B cell (primary cell): ENCODE measurements around the gene PRR23E. TPM values are rescaled to one million over a fixed set of nuclear protein-coding genes. Genes with fewer than 3 reads are reported as not detected.

Experiments used
- ATAC-seq: fragments of 200-7000 bp; cut with Tn5 transposase; one replicate; pipeline ENCODE4 v1.10.0; 2021; ENCODE audit warnings: low read depth, mild to moderate bottlenecking, moderate number of reproducible peaks, moderate library complexity
- CTCF ChIA-PET: fragments of 350-600 bp; sonication (Branson Sonifier 250); formaldehyde crosslinking; loops from one replicate; lab custom pipeline; 2021; ENCODE audit warnings: antibody characterized with exemption, inconsistent platforms; lab: Charles Lee
- POLR2A ChIA-PET: fragments of 350-600 bp; sonication (Branson Sonifier 250); formaldehyde crosslinking; loops from one replicate; lab custom pipeline; 2021; ENCODE audit warnings: antibody characterized with exemption; lab: Charles Lee
- DNase-seq: peaks from one replicate; pipeline ENCODE4 v3.0.0; 2013
- H2AFZ ChIP-seq: 2 replicates; pipeline ENCODE4 v1.6.1; 2012; ENCODE audit warnings: mild to moderate bottlenecking, low read depth, low read length; ENCODE audit not compliant: insufficient read depth, poor library complexity, severe bottlenecking
- H3K27ac ChIP-seq, 2 donors: 1 replicate in 1 of 2; 2 replicates in 1 of 2; pipeline ENCODE4 v1.5.1; 2012 to 2013; ENCODE audit warnings: low read length in 2 of 2, mild to moderate bottlenecking in 2 of 2, moderate library complexity in 1 of 2
- H3K27me3 ChIP-seq, 4 experiments: fragments of 200-600 bp in 1 of 4; sonication (generic) in 1 of 4; replicated peaks in 1 of 4; 1 replicate in 2 of 4; 2 replicates in 2 of 4; pipeline versions ENCODE4 v1.6.1 to v1.7.0; 2013 to 2016; ENCODE audit warnings: low read length in 3 of 4, mild to moderate bottlenecking in 2 of 4, mixed read lengths in 1 of 4, moderate library complexity in 1 of 4; ENCODE audit not compliant: insufficient read depth in 4 of 4, control insufficient read depth in 3 of 4; ENCODE audit errors: control extremely low read depth in 1 of 4
- H3K36me3 ChIP-seq, 2 experiments: replicated peaks in 1 of 2; 1 replicate in 1 of 2; 2 replicates in 1 of 2; pipeline versions ENCODE4 v1.6.1 to v1.7.1; 2013; ENCODE audit warnings: low read length in 1 of 2; ENCODE audit not compliant: insufficient read depth in 2 of 2, control insufficient read depth in 1 of 2; ENCODE audit errors: control extremely low read depth in 1 of 2, extremely low read depth in 1 of 2
- H3K4me1 ChIP-seq, 2 donors: fragments of 200-600 bp in 1 of 2; sonication (generic) in 1 of 2; 1 replicate in 1 of 2; 2 replicates in 1 of 2; pipeline versions ENCODE4 v1.5.1 to v1.6.1; 2013 to 2017; ENCODE audit warnings: low read length in 2 of 2; ENCODE audit not compliant: control insufficient read depth in 2 of 2, insufficient read depth in 2 of 2
- H3K4me2 ChIP-seq: replicated peaks from 2 replicates; pipeline ENCODE3; 2012; ENCODE audit warnings: mild to moderate bottlenecking, low read depth, low read length; ENCODE audit not compliant: poor library complexity, severe bottlenecking
- H3K4me3 ChIP-seq, 5 experiments: fragments of 200-600 bp in 1 of 5; sonication (generic) in 1 of 5; 1 replicate in 3 of 5; 2 replicates in 2 of 5; pipeline versions ENCODE4 v1.5.1 to v1.7.0; 2011 to 2016; ENCODE audit warnings: low read length in 4 of 5, mild to moderate bottlenecking in 4 of 5, low read depth in 2 of 5, control low read depth in 1 of 5, moderate library complexity in 1 of 5; ENCODE audit not compliant: insufficient read depth in 1 of 5; ENCODE audit errors: control extremely low read depth in 1 of 5, extremely low read depth in 1 of 5
- H3K79me2 ChIP-seq: fragments of 200-600 bp; sonication (generic); one replicate; pipeline ENCODE4 v1.6.0; 2016; ENCODE audit warnings: low read length; ENCODE audit not compliant: control insufficient read depth, insufficient read depth
- H3K9ac ChIP-seq: fragments of 200-600 bp; sonication (generic); 2 replicates; pipeline ENCODE4 v1.6.1; 2017; ENCODE audit warnings: mild to moderate bottlenecking, low read length, moderate library complexity
- H3K9me3 ChIP-seq, 3 donors: one replicate each; pipeline versions ENCODE4 v1.6.1 to v1.7.1; 2013; ENCODE audit warnings: low read length in 2 of 3; ENCODE audit not compliant: control insufficient read depth in 2 of 3, insufficient read depth in 1 of 3; ENCODE audit errors: control extremely low read depth in 1 of 3
- H4K20me1 ChIP-seq: 2 replicates; pipeline ENCODE4 v1.6.0; 2012; ENCODE audit warnings: mild to moderate bottlenecking, low read length; ENCODE audit not compliant: insufficient read depth, control insufficient read depth, poor library complexity, severe bottlenecking
- H3K27ac Mint-ChIP-seq: one replicate; pipeline ENCODE4 v1.8.0; 2021; ENCODE audit warnings: mixed read lengths
- H3K27me3 Mint-ChIP-seq: one replicate; pipeline ENCODE4 v1.8.0; 2021; ENCODE audit warnings: mixed read lengths
- H3K4me1 Mint-ChIP-seq: one replicate; pipeline ENCODE4 v1.8.0; 2021; ENCODE audit warnings: mixed read lengths
- H3K4me3 Mint-ChIP-seq: one replicate; pipeline ENCODE4 v1.8.0; 2021; ENCODE audit warnings: mixed read lengths
- H3K9me3 Mint-ChIP-seq: one replicate; pipeline ENCODE4 v1.8.0; 2022; ENCODE audit warnings: mixed read lengths; ENCODE audit not compliant: insufficient read depth
- EZH2 ChIP-seq: IDR thresholded peaks from 2 replicates; pipeline ENCODE4 v1.6.1; 2012; ENCODE audit warnings: borderline replicate concordance, low read depth, mild to moderate bottlenecking, moderate library complexity, low read length; ENCODE audit not compliant: insufficient read depth, poor library complexity, severe bottlenecking
- WGBS: methylation state at CpG from one replicate; pipeline ENCODE4 v1.1.5; 2013; ENCODE audit warnings: missing lambda C conversion rate; ENCODE audit not compliant: insufficient coverage; 5-methylcytosine and 5-hydroxymethylcytosine counted together
- intact Hi-C: fragments of 100-400 bp; cut with micrococcal nuclease; formaldehyde crosslinking; loops from one replicate; pipeline ENCODE4 v1.10.0; 2022
- polyA plus RNA-seq: library from polyadenylated mRNA; depleted of rRNA; stranded (reverse); fragments of >200 nt; gene quantifications from 2 replicates; pipeline ENCODE4 v1.2.3, GENCODE V29; 2012
- total RNA-seq, 2 donors: library from RNA; stranded (reverse); fragments of 120-200 nt in 1 of 2; gene quantifications; 1 replicate in 1 of 2; 2 replicates in 1 of 2; pipeline versions ENCODE4 v1.2.3 to v1.2.4, GENCODE V29; 2013 to 2022
- TF ChIP-seq, protein P1 (sequence below): fragments of 200-600 bp; IDR thresholded peaks from one replicate; pipeline ENCODE4 v1.8.0; 2022; ENCODE audit warnings: antibody characterized with exemption, mild to moderate bottlenecking

Gene PRR23E
- total and polyA plus RNA-seq, 2 donors (not counting 1 experiment from before 2014, with no cell fraction given): not detected

- no peak overlapping the region for H3K9ac ChIP-seq
- POLR2A ChIA-PET: no interaction called here
- TF ChIP-seq, protein P1, sequence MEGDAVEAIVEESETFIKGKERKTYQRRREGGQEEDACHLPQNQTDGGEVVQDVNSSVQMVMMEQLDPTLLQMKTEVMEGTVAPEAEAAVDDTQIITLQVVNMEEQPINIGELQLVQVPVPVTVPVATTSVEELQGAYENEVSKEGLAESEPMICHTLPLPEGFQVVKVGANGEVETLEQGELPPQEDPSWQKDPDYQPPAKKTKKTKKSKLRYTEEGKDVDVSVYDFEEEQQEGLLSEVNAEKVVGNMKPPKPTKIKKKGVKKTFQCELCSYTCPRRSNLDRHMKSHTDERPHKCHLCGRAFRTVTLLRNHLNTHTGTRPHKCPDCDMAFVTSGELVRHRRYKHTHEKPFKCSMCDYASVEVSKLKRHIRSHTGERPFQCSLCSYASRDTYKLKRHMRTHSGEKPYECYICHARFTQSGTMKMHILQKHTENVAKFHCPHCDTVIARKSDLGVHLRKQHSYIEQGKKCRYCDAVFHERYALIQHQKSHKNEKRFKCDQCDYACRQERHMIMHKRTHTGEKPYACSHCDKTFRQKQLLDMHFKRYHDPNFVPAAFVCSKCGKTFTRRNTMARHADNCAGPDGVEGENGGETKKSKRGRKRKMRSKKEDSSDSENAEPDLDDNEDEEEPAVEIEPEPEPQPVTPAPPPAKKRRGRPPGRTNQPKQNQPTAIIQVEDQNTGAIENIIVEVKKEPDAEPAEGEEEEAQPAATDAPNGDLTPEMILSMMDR: no peak
- TF ChIP-seq EZH2: no peak
- Mint-ChIP-seq H3K27me3 (peaks cover 5% of the 10 kb centered on the region), H3K4me3 (no peak overlapping the region), H3K4me1 (no peaks in the 10 kb centered on the region), H3K27ac (no peak overlapping the region), H3K9me3 (no peaks in the 10 kb centered on the region)
- H3K79me2 ChIP-seq: no peaks in the 10 kb centered on the region
- no peak overlapping the region for H3K4me3 ChIP-seq
- H3K4me2 ChIP-seq: no peak overlapping the region
- no peak overlapping the region for H2AFZ ChIP-seq
- CTCF ChIA-PET: interaction anchor here (1.5 kb wide), 1 partner anchor 8 kb away, joined by 3 read pairs; no protein-coding TSS in a partner anchor
- no peak overlapping the region for H3K27ac ChIP-seq
- ATAC-seq (no peak), DNase-seq (no peak)
- no peaks in the 10 kb centered on the region for H4K20me1 ChIP-seq
- intact Hi-C loops: no loop called here
- no peaks in the 10 kb centered on the region for H3K4me1 ChIP-seq
- H3K27me3 ChIP-seq: no peaks in the 10 kb centered on the region
- peaks cover 1 to 22% (median 3%) of the 10 kb centered on the region in 3 donors for H3K9me3 ChIP-seq
- no peaks in the 10 kb centered on the region for H3K36me3 ChIP-seq
- 76% methylated on average over 6 of the region's 11 CpGs for WGBS
Observed at GRCh38 chr3:127193341-127193740, 410 bp downstream of the PRR23E start.

DNA sequence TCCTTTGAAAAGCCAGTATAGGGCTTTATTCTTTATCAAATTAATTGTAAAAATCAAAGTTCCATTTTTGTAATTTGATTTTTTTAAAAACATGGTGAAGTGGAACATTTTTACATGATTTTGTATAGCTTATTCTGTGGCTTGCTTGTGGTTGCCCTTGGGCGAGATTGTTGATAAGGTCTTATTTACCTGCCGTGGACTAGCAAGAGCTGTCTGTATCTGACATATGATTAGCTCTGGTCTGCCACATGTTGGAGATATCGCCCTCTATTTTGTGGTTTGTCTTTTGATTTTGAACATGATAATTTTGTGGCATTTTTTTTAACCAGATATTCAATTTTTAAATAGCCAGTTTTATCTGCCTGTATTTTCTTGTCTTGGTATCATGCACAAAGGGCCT lies 844 bp downstream of the PRR23E start:
- ChIA-PET POLR2A (no interaction called here), CTCF (interaction anchor here (1.5 kb wide), 1 partner anchor 8 kb away, joined by 3 read pairs; no protein-coding TSS in a partner anchor)
- H3K4me2 ChIP-seq: no peak overlapping the region
- H3K4me3 ChIP-seq: no peak overlapping the region
- H3K4me3 Mint-ChIP-seq: no peak overlapping the region
- H4K20me1 ChIP-seq: no peaks in the 10 kb centered on the region
- 20% methylated on average over 2 of the region's 3 CpGs for WGBS
- no peak overlapping the region for H3K27ac Mint-ChIP-seq
- no peak overlapping the region for H3K9ac ChIP-seq
- TF ChIP-seq EZH2: no peak
- TF ChIP-seq, protein P1: no peak
- H3K79me2 ChIP-seq: no peaks in the 10 kb centered on the region
- no peak for ATAC-seq
- H3K9me3 Mint-ChIP-seq: no peaks in the 10 kb centered on the region
- no peaks in the 10 kb centered on the region for H3K36me3 ChIP-seq
- H2AFZ ChIP-seq: no peak overlapping the region
- H3K27me3 ChIP-seq: no peaks in the 10 kb centered on the region
- H3K4me1 ChIP-seq: no peaks in the 10 kb centered on the region
- no peaks in the 10 kb centered on the region for H3K4me1 Mint-ChIP-seq
- H3K9me3 ChIP-seq: peaks cover 1 to 22% (median 3%) of the 10 kb centered on the region in 3 donors
- intact Hi-C loops: no loop called here
- H3K27me3 Mint-ChIP-seq: peaks cover 5% of the 10 kb centered on the region
- H3K27ac ChIP-seq: no peak overlapping the region
- DNase-seq: no peak
